ENCODE measurements around the gene HS6ST3. TPM values are rescaled to one million over a fixed set of nuclear protein-coding genes. Genes with fewer than 3 reads are reported as not detected.
A peak's percentile ranks its signal among the peaks of the same experiment; 100 is the strongest.

Gene HS6ST3
- total and polyA plus RNA-seq, 2 experiments from 2014 or later: 2.2 to 2.7 TPM

- peak; percentile 32 for DNase-seq (ENCODE audit: low spot score)
- H3K9me2 ChIP-seq (replicated peaks; ENCODE audit: insufficient read depth): no peaks in the 10 kb centered on the region
- H3K4me2 ChIP-seq: no peak overlapping the region
- no peaks in the 10 kb centered on the region for H3K36me3 ChIP-seq (replicated peaks; ENCODE audit: insufficient read depth, low read depth)
- TF ChIP-seq EZH2phosphoT487 (IDR thresholded peaks at IDR 0.05; ENCODE audit: low read depth, severe bottlenecking, unreplicated experiment): no peak
- no peak for TF ChIP-seq EZH2 (IDR thresholded peaks at IDR 0.05; ENCODE audit: borderline replicate concordance)
- TF ChIP-seq, protein P1, sequence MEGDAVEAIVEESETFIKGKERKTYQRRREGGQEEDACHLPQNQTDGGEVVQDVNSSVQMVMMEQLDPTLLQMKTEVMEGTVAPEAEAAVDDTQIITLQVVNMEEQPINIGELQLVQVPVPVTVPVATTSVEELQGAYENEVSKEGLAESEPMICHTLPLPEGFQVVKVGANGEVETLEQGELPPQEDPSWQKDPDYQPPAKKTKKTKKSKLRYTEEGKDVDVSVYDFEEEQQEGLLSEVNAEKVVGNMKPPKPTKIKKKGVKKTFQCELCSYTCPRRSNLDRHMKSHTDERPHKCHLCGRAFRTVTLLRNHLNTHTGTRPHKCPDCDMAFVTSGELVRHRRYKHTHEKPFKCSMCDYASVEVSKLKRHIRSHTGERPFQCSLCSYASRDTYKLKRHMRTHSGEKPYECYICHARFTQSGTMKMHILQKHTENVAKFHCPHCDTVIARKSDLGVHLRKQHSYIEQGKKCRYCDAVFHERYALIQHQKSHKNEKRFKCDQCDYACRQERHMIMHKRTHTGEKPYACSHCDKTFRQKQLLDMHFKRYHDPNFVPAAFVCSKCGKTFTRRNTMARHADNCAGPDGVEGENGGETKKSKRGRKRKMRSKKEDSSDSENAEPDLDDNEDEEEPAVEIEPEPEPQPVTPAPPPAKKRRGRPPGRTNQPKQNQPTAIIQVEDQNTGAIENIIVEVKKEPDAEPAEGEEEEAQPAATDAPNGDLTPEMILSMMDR (IDR thresholded peaks at IDR 0.05; ENCODE audit: poor library complexity): no peak
- no peaks in the 10 kb centered on the region for H3K27me3 ChIP-seq
- no peak overlapping the region for H3K4me3 ChIP-seq
- WGBS (ENCODE audit: low lambda C conversion rate, missing lambda C conversion rate): 21% methylated on average over 4 of the region's 4 CpGs
- peak overlapping the region; percentile 57 for H3K27ac ChIP-seq
- no peaks in the 10 kb centered on the region for H3K79me2 ChIP-seq
- H3K4me1 ChIP-seq (ENCODE audit: insufficient read depth): peaks cover 14% of the 10 kb centered on the region
- H4K20me1 ChIP-seq (ENCODE audit: insufficient read depth, poor library complexity, severe bottlenecking): no peaks in the 10 kb centered on the region
- no peak overlapping the region for H2AFZ ChIP-seq
- H3K9me3 ChIP-seq (ENCODE audit: low read depth): no peaks in the 10 kb centered on the region
Observed at GRCh38 chr13:96810104-96810503, 720.2 kb downstream of the HS6ST3 start.

DNA sequence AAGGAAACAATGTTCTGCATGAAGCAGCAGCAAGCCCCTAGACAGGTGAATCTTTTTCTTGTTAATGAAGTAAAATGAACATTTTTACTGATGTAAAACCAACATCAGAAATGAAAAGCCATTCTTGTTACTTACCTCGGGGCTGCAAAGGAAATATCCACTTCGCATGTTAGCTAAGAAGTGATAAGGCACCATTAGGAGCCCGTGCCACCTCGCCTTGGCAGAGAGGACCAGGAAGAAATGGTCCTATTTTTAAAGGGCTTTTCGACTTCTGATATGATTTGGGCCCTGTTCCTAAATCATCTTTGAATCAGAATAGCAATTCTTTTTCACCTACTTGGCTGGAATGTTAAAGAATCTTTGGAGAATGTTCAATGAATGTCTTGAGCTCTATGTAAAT lies 721.1 kb downstream of the HS6ST3 start:
- Histone ChIP-seq H3K9me2 (replicated peaks; ENCODE audit: insufficient read depth) (no peaks in the 10 kb centered on the region), H4K20me1 (ENCODE audit: insufficient read depth, poor library complexity, severe bottlenecking) (no peaks in the 10 kb centered on the region), H2AFZ (no peak overlapping the region), H3K27me3 (no peaks in the 10 kb centered on the region), H3K4me3 (no peak overlapping the region), H3K27ac (peak overlapping the region; percentile 48), H3K4me1 (ENCODE audit: insufficient read depth) (peaks cover 14% of the 10 kb centered on the region), H3K4me2 (no peak overlapping the region), H3K36me3 (replicated peaks; ENCODE audit: insufficient read depth, low read depth) (no peaks in the 10 kb centered on the region), H3K79me2 (no peaks in the 10 kb centered on the region), H3K9me3 (ENCODE audit: low read depth) (no peaks in the 10 kb centered on the region)
- no peak for DNase-seq (ENCODE audit: low spot score)
- TF ChIP-seq EZH2phosphoT487 (IDR thresholded peaks at IDR 0.05; ENCODE audit: low read depth, severe bottlenecking, unreplicated experiment) (no peak), EZH2 (IDR thresholded peaks at IDR 0.05; ENCODE audit: borderline replicate concordance) (no peak)
- TF ChIP-seq, protein P1 (IDR thresholded peaks at IDR 0.05; ENCODE audit: poor library complexity): no peak
- 90% methylated on average over 5 of the region's 5 CpGs for WGBS (ENCODE audit: low lambda C conversion rate, missing lambda C conversion rate)

DNA sequence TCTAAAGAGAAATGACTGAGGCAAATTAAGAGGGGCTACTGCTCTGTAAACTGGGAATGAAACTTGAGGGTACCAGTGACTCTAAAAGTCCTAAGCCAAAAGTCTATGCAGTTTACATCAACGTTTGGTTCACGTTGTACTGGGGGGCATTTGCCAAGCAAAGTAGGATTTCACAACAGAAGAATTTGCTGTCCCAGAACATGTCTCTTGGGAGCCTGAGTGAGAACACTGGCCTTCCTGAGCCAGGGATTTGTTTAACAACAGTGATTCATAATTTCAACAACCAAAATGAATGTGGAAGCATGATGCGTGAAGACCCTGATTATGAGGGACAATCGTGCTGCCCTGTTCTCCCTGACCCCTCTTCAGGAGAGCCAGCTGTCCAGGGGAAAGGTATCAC lies 726.4 kb downstream of the HS6ST3 start:
- no peaks in the 10 kb centered on the region for H3K9me3 ChIP-seq (ENCODE audit: low read depth)
- peaks cover 3% of the 10 kb centered on the region for H3K4me1 ChIP-seq (ENCODE audit: insufficient read depth)
- no peak for TF ChIP-seq EZH2phosphoT487 (IDR thresholded peaks at IDR 0.05; ENCODE audit: low read depth, severe bottlenecking, unreplicated experiment)
- TF ChIP-seq, protein P1 (IDR thresholded peaks at IDR 0.05; ENCODE audit: poor library complexity): no peak
- DNase-seq (ENCODE audit: low spot score): no peak
- H3K36me3 ChIP-seq (replicated peaks; ENCODE audit: insufficient read depth, low read depth): no peaks in the 10 kb centered on the region
- no peak overlapping the region for H2AFZ ChIP-seq
- no peak overlapping the region for H3K4me2 ChIP-seq
- no peaks in the 10 kb centered on the region for H3K9me2 ChIP-seq (replicated peaks; ENCODE audit: insufficient read depth)
- WGBS (ENCODE audit: low lambda C conversion rate, missing lambda C conversion rate): 67% methylated on average over 4 of the region's 4 CpGs
- no peaks in the 10 kb centered on the region for H3K79me2 ChIP-seq
- H3K27me3 ChIP-seq: no peaks in the 10 kb centered on the region
- H3K27ac ChIP-seq: peak overlapping the region; percentile 15
- H3K4me3 ChIP-seq: no peak overlapping the region
- no peaks in the 10 kb centered on the region for H4K20me1 ChIP-seq (ENCODE audit: insufficient read depth, poor library complexity, severe bottlenecking)

GRCh38 chr13:96816874-96817273 lies 727.0 kb downstream of the HS6ST3 start:
- Histone ChIP-seq H3K4me2 (no peak overlapping the region), H3K9me3 (ENCODE audit: low read depth) (no peaks in the 10 kb centered on the region), H2AFZ (no peak overlapping the region), H4K20me1 (ENCODE audit: insufficient read depth, poor library complexity, severe bottlenecking) (no peaks in the 10 kb centered on the region), H3K4me1 (ENCODE audit: insufficient read depth) (peaks cover 3% of the 10 kb centered on the region), H3K27me3 (no peaks in the 10 kb centered on the region), H3K36me3 (replicated peaks; ENCODE audit: insufficient read depth, low read depth) (no peaks in the 10 kb centered on the region), H3K9me2 (replicated peaks; ENCODE audit: insufficient read depth) (no peaks in the 10 kb centered on the region), H3K4me3 (no peak overlapping the region), H3K27ac (no peak overlapping the region), H3K79me2 (no peaks in the 10 kb centered on the region)
- TF ChIP-seq, protein P1 (IDR thresholded peaks at IDR 0.05; ENCODE audit: poor library complexity): no peak
- TF ChIP-seq EZH2 (IDR thresholded peaks at IDR 0.05; ENCODE audit: borderline replicate concordance) (no peak), EZH2phosphoT487 (IDR thresholded peaks at IDR 0.05; ENCODE audit: low read depth, severe bottlenecking, unreplicated experiment) (no peak)
- no peak for DNase-seq (ENCODE audit: low spot score)
- 62% methylated on average over 9 of the region's 9 CpGs for WGBS (ENCODE audit: low lambda C conversion rate, missing lambda C conversion rate)

Measured in hepatocyte (in vitro differentiated cells).